ENCODE results near the gene SEMA4A. TPM values are rescaled to one million over a fixed set of nuclear protein-coding genes. Genes with fewer than 3 reads are reported as not detected.

SEMA4A gene
- total RNA-seq, 2 experiments from 2014 or later, result 9.4 to 10.1 TPM

DNA sequence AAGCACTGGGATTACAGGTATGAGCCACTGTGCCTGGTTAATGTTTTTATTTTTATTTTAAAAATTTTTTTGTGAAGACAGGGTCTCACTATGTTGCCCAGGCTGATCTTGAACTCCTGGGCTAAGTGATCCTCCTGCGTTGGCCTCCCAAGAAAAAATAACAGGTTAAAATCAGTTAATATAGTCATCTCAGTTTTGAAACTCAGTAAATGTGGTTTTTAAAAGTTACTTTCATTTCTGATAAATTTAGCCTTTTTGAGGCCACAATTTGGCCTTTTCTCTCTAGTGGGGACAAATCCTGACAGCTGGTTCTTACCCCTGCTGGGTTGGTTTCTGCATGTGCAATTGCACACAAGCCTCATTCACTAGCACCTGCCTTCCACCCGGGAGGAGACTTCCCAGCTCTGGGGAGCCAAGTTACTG is 72.7 kb downstream of the SEMA4A start:
- Mint-ChIP-seq H3K4me1 (ENCODE audit: low read depth) (peaks cover 29% of the 10 kb centered on the region), H3K36me3 (ENCODE audit: low read depth) (peaks cover 62% of the 10 kb centered on the region)
- H3K36me3 ChIP-seq (ENCODE audit: insufficient read depth, low read length), result peaks cover 50% of the 10 kb centered on the region

DNA sequence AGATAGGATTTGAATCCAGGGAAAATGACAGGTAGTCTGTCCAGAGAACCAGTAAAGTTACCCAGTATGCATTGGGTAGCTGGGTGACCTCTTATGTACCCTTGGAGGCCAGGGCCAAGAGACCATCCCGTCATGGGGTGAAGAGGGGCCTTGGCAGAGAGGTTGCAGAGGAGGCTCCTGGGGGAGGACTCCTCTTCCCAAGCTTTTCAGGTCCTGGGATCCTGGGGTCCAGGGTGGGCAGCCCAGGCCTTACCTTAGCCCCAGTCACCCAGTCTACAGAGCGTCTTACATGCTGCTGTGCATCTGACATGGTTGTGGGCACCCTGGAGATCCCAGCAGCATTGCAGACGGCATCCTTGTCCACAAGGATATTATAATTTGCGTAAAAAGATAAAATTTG is 73.4 kb downstream of the SEMA4A start:
- peaks cover 26% of the 10 kb centered on the region for H3K4me1 Mint-ChIP-seq (ENCODE audit: low read depth)
- no peak overlapping the region for H3K4me3 Mint-ChIP-seq
- peaks cover 58% of the 10 kb centered on the region for H3K36me3 Mint-ChIP-seq (ENCODE audit: low read depth)
- intact Hi-C loops (cut with DNase I, micrococcal nuclease), result loop anchor here in 1 of 2 experiments (5.0 kb wide), 1 partner anchor 34 kb away; the partner anchor contains the start of gene SLC25A44
- no peak for TF ChIP-seq CTCF (IDR thresholded peaks at IDR 0.05)
- DNase-seq (no peak), ATAC-seq (ENCODE audit: poor library complexity) (no peak)
- no peaks in the 10 kb centered on the region for H3K27me3 Mint-ChIP-seq
- H3K27me3 ChIP-seq (ENCODE audit: control insufficient read depth in 1 of 2, insufficient read depth in 2 of 2, low read length in 2 of 2), result no peaks in the 10 kb centered on the region
- no peak overlapping the region for H3K27ac Mint-ChIP-seq
- no peaks in the 10 kb centered on the region for H3K9me3 ChIP-seq (ENCODE audit: control insufficient read depth in 1 of 2, insufficient read depth in 1 of 2, low read length in 2 of 2)
- no peak overlapping the region for H3K27ac ChIP-seq (ENCODE audit: low read depth in 1 of 2, low read length in 2 of 2)
- peaks cover 43% of the 10 kb centered on the region for H3K36me3 ChIP-seq (ENCODE audit: insufficient read depth, low read length)
- no peaks in the 10 kb centered on the region for H3K9me3 Mint-ChIP-seq
- H3K4me1 ChIP-seq (ENCODE audit: insufficient read depth, low read length), result peaks cover 27% of the 10 kb centered on the region
- CTCF ChIA-PET, result interaction anchor here (1.1 to 4.5 kb wide), 3 partner anchors 33 to 131 kb away, joined by 4 to 43 read pairs (median 31); partner anchors contain the start of gene SLC25A44
- no peak overlapping the region for H3K4me3 ChIP-seq (ENCODE audit: low read length)
- POLR2A ChIA-PET, result no interaction called here

More for the DNA sequence above, 72.7 kb downstream of the SEMA4A start:
- DNase-seq, result no peak
- no peaks in the 10 kb centered on the region for H3K9me3 ChIP-seq (ENCODE audit: control insufficient read depth in 1 of 2, insufficient read depth in 1 of 2, low read length in 2 of 2)
- no peaks in the 10 kb centered on the region for H3K27me3 ChIP-seq (ENCODE audit: control insufficient read depth in 1 of 2, insufficient read depth in 2 of 2, low read length in 2 of 2)
- no peak overlapping the region for H3K27ac ChIP-seq (ENCODE audit: low read depth in 1 of 2, low read length in 2 of 2)
- POLR2A ChIA-PET, result interaction anchor here (1.7 to 3.7 kb wide), 3 partner anchors 13 to 80 kb away, joined by 4 to 45 read pairs (median 16); partner anchors contain the start of gene PMF1
- CTCF ChIA-PET, result interaction anchor here (1.1 to 4.5 kb wide), 10 partner anchors 33 to 173 kb away, joined by 3 to 43 read pairs (median 10); partner anchors contain the start of genes LMNA, SLC25A44 and UBQLN4
- Mint-ChIP-seq H3K4me3 (no peak overlapping the region), H3K27ac (no peak overlapping the region), H3K9me3 (no peaks in the 10 kb centered on the region), H3K27me3 (no peaks in the 10 kb centered on the region)
- H3K4me1 ChIP-seq (ENCODE audit: insufficient read depth, low read length), result peaks cover 28% of the 10 kb centered on the region
- no peak overlapping the region for H3K4me3 ChIP-seq (ENCODE audit: low read length)
- ATAC-seq (ENCODE audit: poor library complexity), result no peak
- intact Hi-C loops (cut with DNase I, micrococcal nuclease), result loop anchor here in 1 of 2 experiments (5.0 kb wide), 1 partner anchor 34 kb away; the partner anchor contains the start of gene SLC25A44
- TF ChIP-seq CTCF (IDR thresholded peaks at IDR 0.05), result no peak

Other genes with a start within 250 kb of the SEMA4A start
- 10 to 100 TPM; 66.2 to 67.0 TPM for gene RIT1, start 242.2 kb upstream of the SEMA4A start, total RNA-seq
- gene KHDC4, start 219.2 kb upstream of the SEMA4A start, total RNA-seq, result 10 to 100 TPM; 56.6 to 60.8 TPM
- not detected for gene RXFP4, start 211.9 kb upstream of the SEMA4A start, total RNA-seq
- gene ARHGEF2, start 175.0 kb upstream of the SEMA4A start, total RNA-seq, result 10 to 100 TPM; 54.8 to 62.4 TPM
- 100 to 1,000 TPM; 223 to 225 TPM for gene SSR2, start 132.6 kb upstream of the SEMA4A start, total RNA-seq
- gene UBQLN4, start 99.8 kb upstream of the SEMA4A start, total RNA-seq, result 10 to 100 TPM; 10.6 to 11.9 TPM
- gene LAMTOR2, start 98.8 kb upstream of the SEMA4A start, total RNA-seq, result 1 to 10 TPM; 7.0 to 8.7 TPM
- gene RAB25, start 92.4 kb upstream of the SEMA4A start, total RNA-seq, result 1 to 10 TPM in 1 of 2 experiments, under 1 TPM in 1; 0.58 to 1.3 TPM
- under 1 TPM; 0.27 to 0.36 TPM for gene MEX3A, start 71.1 kb upstream of the SEMA4A start, total RNA-seq
- gene LMNA, start 38.9 kb upstream of the SEMA4A start, total RNA-seq, result 100 to 1,000 TPM; 435 to 455 TPM
- gene SLC25A44, start 40.5 kb downstream of the SEMA4A start, total RNA-seq, result 10 to 100 TPM; 11.6 to 13.0 TPM
- 10 to 100 TPM; 58.0 to 61.2 TPM for gene PMF1, start 59.4 kb downstream of the SEMA4A start, total RNA-seq
- gene BGLAP, start 88.6 kb downstream of the SEMA4A start, total RNA-seq, result 1 to 10 TPM; 1.9 to 2.6 TPM
- 1 to 10 TPM; 3.4 to 3.6 TPM for gene PAQR6, start 94.5 kb downstream of the SEMA4A start, total RNA-seq
- gene SMG5, start 129.2 kb downstream of the SEMA4A start, total RNA-seq, result 10 to 100 TPM; 51.6 to 56.1 TPM
- 1 to 10 TPM; 1.0 to 1.7 TPM for gene TMEM79, start 130.7 kb downstream of the SEMA4A start, total RNA-seq
- 10 to 100 TPM; 12.3 to 16.1 TPM for gene GLMP, start 142.1 kb downstream of the SEMA4A start, total RNA-seq
- not detected for gene VHLL, start 145.7 kb downstream of the SEMA4A start, total RNA-seq
- gene CCT3, start 184.7 kb downstream of the SEMA4A start, total RNA-seq, result 10 to 100 TPM; 49.6 to 50.2 TPM
- not detected for gene TSACC, start 184.9 kb downstream of the SEMA4A start, total RNA-seq
- gene RHBG, start 215.6 kb downstream of the SEMA4A start, total RNA-seq, result not detected